Measurements from ENCODE around the gene UBE2QL1. TPM values are rescaled to one million over a fixed set of nuclear protein-coding genes. Genes with fewer than 3 reads are reported as not detected.

UBE2QL1 gene
- total RNA-seq, 1 experiment from 2014 or later: 0.11 TPM

GRCh38 chr5:6464441-6464840 is 15.8 kb downstream of the UBE2QL1 start:
- no peak for TF ChIP-seq CTCF (conservative IDR thresholded peaks at IDR 0.05)
- Histone ChIP-seq H2BK15ac (ENCODE audit: low read depth, low read length) (no peak overlapping the region), H4K8ac (replicated peaks; ENCODE audit: insufficient read length, low read depth, low read length) (no peak overlapping the region), H4K20me1 (ENCODE audit: control insufficient read depth, insufficient read depth, insufficient read length) (no peaks in the 10 kb centered on the region), H3K4me1 (ENCODE audit: insufficient read depth, low read length) (no peaks in the 10 kb centered on the region; the same call in 1 of the 2 replicates), H3T11ph (ENCODE audit: low read length) (no peak overlapping the region), H3K79me1 (ENCODE audit: insufficient read depth, low read depth, low read length, poor library complexity, severe bottlenecking) (no peaks in the 10 kb centered on the region), H3K27me3 (ENCODE audit: insufficient read depth, low read length) (no peaks in the 10 kb centered on the region), H2BK5ac (ENCODE audit: insufficient read length, low read length) (no peak overlapping the region), H3K4ac (ENCODE audit: low read depth, low read length) (no peak overlapping the region), H3K56ac (ENCODE audit: insufficient read length, low read depth, low read length) (no peak overlapping the region), H2BK20ac (ENCODE audit: low read depth, low read length, poor library complexity, severe bottlenecking) (no peak overlapping the region), H2AK5ac (ENCODE audit: insufficient read length, low read length) (no peak overlapping the region), H3K27ac (ENCODE audit: insufficient read length, low read depth, low read length) (no peak overlapping the region), H3K23me2 (ENCODE audit: insufficient read length, low read depth, low read length, poor library complexity, severe bottlenecking) (no peaks in the 10 kb centered on the region), H4K5ac (ENCODE audit: insufficient read length, low read depth, low read length) (no peak overlapping the region), H3K4me2 (ENCODE audit: insufficient read depth, insufficient read length, low read length) (no peak overlapping the region), H3K14ac (ENCODE audit: insufficient read depth, low read length) (no peak overlapping the region), H3K9me3 (ENCODE audit: control insufficient read depth, low read depth, low read length) (no peaks in the 10 kb centered on the region), H2BK120ac (ENCODE audit: low read depth, low read length, poor library complexity, severe bottlenecking) (no peak overlapping the region), H3K23ac (ENCODE audit: insufficient read length, low read depth, low read length) (no peak overlapping the region), H2BK12ac (ENCODE audit: insufficient read length, low read depth, low read length) (no peak overlapping the region), H3K79me2 (ENCODE audit: insufficient read depth, low read length) (no peaks in the 10 kb centered on the region), H3K18ac (ENCODE audit: insufficient read length, low read depth, low read length) (no peak overlapping the region), H2AFZ (ENCODE audit: low read length) (no peak overlapping the region), H4K91ac (ENCODE audit: insufficient read length, low read depth, low read length) (no peak overlapping the region), H3K9ac (ENCODE audit: extremely low read depth, insufficient read length, low read length) (no peak overlapping the region)
- Mint-ChIP-seq H3K9me3 (no peaks in the 10 kb centered on the region), H3K4me3 (no peak overlapping the region), H3K27me3 (ENCODE audit: low read depth) (peaks cover 47% of the 10 kb centered on the region), H3K4me1 (peaks cover 21 to 26% of the 10 kb centered on the region in 2 experiments), H3K27ac (no peak overlapping the region), H3K36me3 (ENCODE audit: insufficient read depth in 1 of 3, low read depth in 3 of 3) (no peaks in the 10 kb centered on the region)
- DNase-seq: no peak
- WGBS (ENCODE audit: extremely low coverage, insufficient read length, low lambda C conversion rate): no CpG with 5 or more reads among the region's 6 CpGs
